Duodenal mucosa (tissue), 2 donors: ENCODE measurements around the gene PLIN5.

Experiments used
- H3K27ac ChIP-seq: one replicate; pipeline ENCODE4 v1.7.0; 2013; ENCODE audit warnings: low read depth, low read length
- H3K27me3 ChIP-seq, 2 donors: one replicate each; pipeline ENCODE4 v1.7.0; 2013; ENCODE audit warnings: low read length in 2 of 2, control low read depth in 1 of 2; ENCODE audit not compliant: insufficient read depth in 2 of 2, control insufficient read depth in 1 of 2
- H3K36me3 ChIP-seq, 2 donors: one replicate each; pipeline ENCODE4 v1.7.0; 2013; ENCODE audit warnings: low read length in 2 of 2, control low read depth in 1 of 2; ENCODE audit not compliant: insufficient read depth in 2 of 2, control insufficient read depth in 1 of 2
- H3K4me1 ChIP-seq, 2 donors: one replicate each; pipeline ENCODE4 v1.7.0; 2013; ENCODE audit warnings: low read length in 2 of 2, control low read depth in 1 of 2; ENCODE audit not compliant: insufficient read depth in 2 of 2, control insufficient read depth in 1 of 2
- H3K4me3 ChIP-seq, 2 donors: one replicate each; pipeline ENCODE4 v1.7.0; 2013; ENCODE audit warnings: low read length in 2 of 2, low read depth in 1 of 2
- H3K9ac ChIP-seq, 2 donors: one replicate each; pipeline ENCODE4 v1.7.0; 2013; ENCODE audit warnings: low read length in 2 of 2, low read depth in 1 of 2
- H3K9me3 ChIP-seq, 2 donors: one replicate each; pipeline ENCODE4 v1.7.0; 2013; ENCODE audit warnings: low read length in 2 of 2, control low read depth in 1 of 2; ENCODE audit not compliant: control insufficient read depth in 1 of 2

PLIN5 gene

GRCh38 chr19:4578552-4579248 lies 43.7 kb upstream of the PLIN5 start:
- Histone ChIP-seq H3K9me3 (no peaks in the 10 kb centered on the region), H3K27me3 (peaks cover 42 to 56% of the 10 kb centered on the region in 2 donors), H3K27ac (no peak overlapping the region), H3K4me1 (no peaks in the 10 kb centered on the region), H3K36me3 (no peaks in the 10 kb centered on the region), H3K9ac (no peak overlapping the region), H3K4me3 (no peak overlapping the region)

- Histone ChIP-seq H3K27me3 (peaks cover 32 to 42% of the 10 kb centered on the region in 2 donors), H3K36me3 (no peaks in the 10 kb centered on the region), H3K9ac (no peak overlapping the region), H3K27ac (no peak overlapping the region), H3K4me3 (no peak overlapping the region), H3K9me3 (no peaks in the 10 kb centered on the region), H3K4me1 (no peaks in the 10 kb centered on the region)
These were observed 42.2 kb upstream of the PLIN5 start for GRCh38 chr19:4577020-4577782.

- Histone ChIP-seq H3K36me3 (no peaks in the 10 kb centered on the region), H3K4me1 (no peaks in the 10 kb centered on the region), H3K27me3 (peaks cover 26 to 37% of the 10 kb centered on the region in 2 donors), H3K9ac (no peak overlapping the region), H3K4me3 (no peak overlapping the region), H3K27ac (peak overlapping the region; percentile 25), H3K9me3 (no peaks in the 10 kb centered on the region)
These were observed 41.3 kb upstream of the PLIN5 start for GRCh38 chr19:4576016-4576933.

- H3K9ac ChIP-seq, result no peak overlapping the region
- no peaks in the 10 kb centered on the region for H3K9me3 ChIP-seq
- no peaks in the 10 kb centered on the region for H3K4me1 ChIP-seq
- H3K36me3 ChIP-seq, result no peaks in the 10 kb centered on the region
- H3K4me3 ChIP-seq, result no peak overlapping the region
- H3K27me3 ChIP-seq, result peaks cover 26 to 37% of the 10 kb centered on the region in 2 donors
- peak overlapping the region; percentile 25 for H3K27ac ChIP-seq
These were observed 40.4 kb upstream of the PLIN5 start for GRCh38 chr19:4575267-4576015.

- no peaks in the 10 kb centered on the region for H3K36me3 ChIP-seq
- H3K27me3 ChIP-seq, result peaks cover 9 to 21% of the 10 kb centered on the region in 2 donors
- no peak overlapping the region for H3K27ac ChIP-seq
- H3K9ac ChIP-seq, result no peak overlapping the region
- H3K4me3 ChIP-seq, result no peak overlapping the region
- H3K9me3 ChIP-seq, result no peaks in the 10 kb centered on the region
- H3K4me1 ChIP-seq, result no peaks in the 10 kb centered on the region
These were observed 38.7 kb upstream of the PLIN5 start for GRCh38 chr19:4573682-4574081.

- Histone ChIP-seq H3K4me3 (no peak overlapping the region), H3K36me3 (no peaks in the 10 kb centered on the region), H3K9ac (no peak overlapping the region), H3K9me3 (no peaks in the 10 kb centered on the region), H3K27ac (no peak overlapping the region), H3K4me1 (no peaks in the 10 kb centered on the region), H3K27me3 (peaks cover 3 to 12% of the 10 kb centered on the region in 2 donors)
These were observed 36.4 kb upstream of the PLIN5 start for GRCh38 chr19:4571305-4571917.

- H3K9me3 ChIP-seq, result no peaks in the 10 kb centered on the region
- H3K4me3 ChIP-seq, result no peak overlapping the region
- no peaks in the 10 kb centered on the region for H3K4me1 ChIP-seq
- no peak overlapping the region for H3K27ac ChIP-seq
- no peaks in the 10 kb centered on the region for H3K36me3 ChIP-seq
- H3K27me3 ChIP-seq, result peaks cover 3 to 12% of the 10 kb centered on the region in 2 donors
- no peak overlapping the region for H3K9ac ChIP-seq
These were observed 35.9 kb upstream of the PLIN5 start for GRCh38 chr19:4570916-4571304.

- H3K4me1 ChIP-seq, result no peaks in the 10 kb centered on the region
- H3K9me3 ChIP-seq, result no peaks in the 10 kb centered on the region
- no peak overlapping the region for H3K4me3 ChIP-seq
- no peaks in the 10 kb centered on the region for H3K36me3 ChIP-seq
- H3K9ac ChIP-seq, result no peak overlapping the region
- H3K27ac ChIP-seq, result no peak overlapping the region
- H3K27me3 ChIP-seq, result peaks cover under 1 to 7% of the 10 kb centered on the region in 2 donors
These were observed 35.4 kb upstream of the PLIN5 start for GRCh38 chr19:4570402-4570801.

- no peaks in the 10 kb centered on the region for H3K4me1 ChIP-seq
- H3K27me3 ChIP-seq, result no peaks in the 10 kb centered on the region
- H3K36me3 ChIP-seq, result no peaks in the 10 kb centered on the region
- no peak overlapping the region for H3K4me3 ChIP-seq
- no peaks in the 10 kb centered on the region for H3K9me3 ChIP-seq
- no peak overlapping the region for H3K9ac ChIP-seq
- no peak overlapping the region for H3K27ac ChIP-seq
These were observed 33.9 kb upstream of the PLIN5 start for GRCh38 chr19:4568886-4569285.
